Mesendoderm (in vitro differentiated cells): ENCODE results near the gene MYL3.

Source experiments
- DNase-seq: peaks from one replicate; pipeline ENCODE4 v3.0.0; 2013
- H2AK5ac ChIP-seq: 2 replicates; pipeline ENCODE4 v1.6.1; 2013; ENCODE audit warnings: low read length, inconsistent platforms
- H2BK120ac ChIP-seq: 2 replicates; pipeline ENCODE4 v1.6.1; 2013; ENCODE audit warnings: low read depth, mild to moderate bottlenecking, low read length, moderate library complexity, mixed read lengths
- H2BK15ac ChIP-seq: replicated peaks from 2 replicates; pipeline ENCODE4 v1.6.1; 2013; ENCODE audit warnings: low read depth, mild to moderate bottlenecking, moderate library complexity
- H2BK5ac ChIP-seq: 2 replicates; pipeline ENCODE4 v1.6.1; 2013; ENCODE audit warnings: low read length, inconsistent platforms
- H3K18ac ChIP-seq: 2 replicates; pipeline ENCODE4 v1.6.1; 2013; ENCODE audit warnings: mild to moderate bottlenecking, low read length, mixed read lengths
- H3K23ac ChIP-seq: one replicate; pipeline ENCODE4 v1.6.1; 2013; ENCODE audit warnings: low read length
- H3K27ac ChIP-seq: 2 replicates; pipeline ENCODE4 v1.5.1; 2013; ENCODE audit warnings: low read depth, mild to moderate bottlenecking, inconsistent platforms, low read length, moderate library complexity
- H3K27me3 ChIP-seq: 2 replicates; pipeline ENCODE4 v1.6.1; 2013; ENCODE audit warnings: low read length, control low read depth, mild to moderate bottlenecking, inconsistent platforms; ENCODE audit not compliant: insufficient read depth, poor library complexity
- H3K36me3 ChIP-seq: 2 replicates; pipeline ENCODE4 v1.6.1; 2013; ENCODE audit warnings: low read length, inconsistent platforms; ENCODE audit not compliant: control insufficient read depth, insufficient read depth
- H3K4ac ChIP-seq: one replicate; pipeline ENCODE4 v1.6.1; 2013; ENCODE audit warnings: low read depth, mild to moderate bottlenecking, low read length, moderate library complexity
- H3K4me1 ChIP-seq: 2 replicates; pipeline ENCODE4 v1.6.1; 2013; ENCODE audit warnings: low read depth, low read length, inconsistent platforms; ENCODE audit not compliant: control insufficient read depth
- H3K4me2 ChIP-seq: 2 replicates; pipeline ENCODE4 v1.6.1; 2013; ENCODE audit warnings: low read length
- H3K4me3 ChIP-seq: 2 replicates; pipeline ENCODE4 v1.5.1; 2013; ENCODE audit warnings: mild to moderate bottlenecking, low read length
- H3K56ac ChIP-seq: one replicate; pipeline ENCODE4 v1.6.1; 2013; ENCODE audit warnings: low read length
- H3K79me1 ChIP-seq: 2 replicates; pipeline ENCODE4 v1.6.1; 2013; ENCODE audit warnings: low read length, inconsistent platforms
- H3K79me2 ChIP-seq: 2 replicates; pipeline ENCODE4 v1.6.1; 2013; ENCODE audit warnings: mild to moderate bottlenecking, low read length; ENCODE audit not compliant: control insufficient read depth, insufficient read depth
- H3K9ac ChIP-seq: 2 replicates; pipeline ENCODE4 v1.6.1; 2013; ENCODE audit warnings: low read length, inconsistent platforms
- H4K5ac ChIP-seq: one replicate; pipeline ENCODE4 v1.6.1; 2013; ENCODE audit warnings: low read length
- H4K8ac ChIP-seq: one replicate; pipeline ENCODE4 v1.6.1; 2013; ENCODE audit warnings: low read depth, mild to moderate bottlenecking, control low read depth, low read length, moderate library complexity
- WGBS: extraction: QIAGEN DNeasy Blood & Tissue Kit; methylation state at CpG from one replicate; pipeline ENCODE4 v1.1.7; 2013; ENCODE audit warnings: low lambda C conversion rate, missing lambda C conversion rate; ENCODE audit not compliant: insufficient coverage; ENCODE audit errors: extremely low coverage; 5-methylcytosine and 5-hydroxymethylcytosine counted together

MYL3 gene

DNA sequence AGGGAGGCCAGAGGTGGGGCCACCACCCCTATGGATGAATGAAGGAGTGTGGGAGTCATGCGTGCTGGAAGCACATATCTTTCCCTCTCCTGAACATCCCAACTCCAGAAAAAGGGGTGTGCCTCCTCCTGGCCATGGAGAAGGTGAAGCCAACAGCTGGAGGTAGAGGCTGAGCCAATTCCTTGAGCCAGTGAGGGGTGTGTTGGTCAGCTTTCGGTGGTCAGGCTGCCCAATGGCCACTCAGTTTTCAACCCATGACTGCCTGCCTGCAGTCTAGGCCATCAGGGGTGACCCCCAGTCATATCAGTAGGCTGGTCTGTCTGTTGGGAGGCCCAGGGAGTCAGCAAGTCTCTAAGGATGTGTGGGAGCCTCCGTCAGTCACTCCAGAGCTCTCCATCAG lies 27.9 kb upstream of the MYL3 start:
- H2AK5ac ChIP-seq, result no peak overlapping the region
- no peak overlapping the region for H3K9ac ChIP-seq
- H3K56ac ChIP-seq, result no peak overlapping the region
- no peak overlapping the region for H3K4ac ChIP-seq
- H3K4me2 ChIP-seq, result no peak overlapping the region
- no peak overlapping the region for H3K27ac ChIP-seq
- no peak overlapping the region for H3K18ac ChIP-seq
- H3K79me1 ChIP-seq, result peaks cover 3% of the 10 kb centered on the region
- H3K79me2 ChIP-seq, result no peaks in the 10 kb centered on the region
- no peak overlapping the region for H4K5ac ChIP-seq
- H2BK5ac ChIP-seq, result no peak overlapping the region
- H3K23ac ChIP-seq, result no peak overlapping the region
- H3K36me3 ChIP-seq, result no peaks in the 10 kb centered on the region
- peaks cover 5% of the 10 kb centered on the region for H3K4me1 ChIP-seq
- no peak overlapping the region for H3K4me3 ChIP-seq
- H2BK15ac ChIP-seq, result no peak overlapping the region
- no peak overlapping the region for H2BK120ac ChIP-seq
- DNase-seq, result no peak
- no peaks in the 10 kb centered on the region for H3K27me3 ChIP-seq
- WGBS, result no CpG with 5 or more reads among the region's 3 CpGs
- H4K8ac ChIP-seq, result no peak overlapping the region

GRCh38 chr3:46890132-46890531 lies 26.9 kb upstream of the MYL3 start:
- DNase-seq, result no peak
- H3K56ac ChIP-seq, result no peak overlapping the region
- H3K27me3 ChIP-seq, result no peaks in the 10 kb centered on the region
- H3K4ac ChIP-seq, result no peak overlapping the region
- peaks cover 3% of the 10 kb centered on the region for H3K79me1 ChIP-seq
- H4K8ac ChIP-seq, result no peak overlapping the region
- H2BK5ac ChIP-seq, result no peak overlapping the region
- peak overlapping the region; percentile 6 for H3K23ac ChIP-seq
- H3K79me2 ChIP-seq, result no peaks in the 10 kb centered on the region
- H3K36me3 ChIP-seq, result no peaks in the 10 kb centered on the region
- H3K4me3 ChIP-seq, result no peak overlapping the region
- H3K4me2 ChIP-seq, result no peak overlapping the region
- H4K5ac ChIP-seq, result no peak overlapping the region
- no peak overlapping the region for H2AK5ac ChIP-seq
- H2BK120ac ChIP-seq, result no peak overlapping the region
- H3K18ac ChIP-seq, result no peak overlapping the region
- peaks cover 5% of the 10 kb centered on the region for H3K4me1 ChIP-seq
- no peak overlapping the region for H2BK15ac ChIP-seq
- H3K27ac ChIP-seq, result no peak overlapping the region
- no peak overlapping the region for H3K9ac ChIP-seq
- no CpG with 5 or more reads among the region's 1 CpG for WGBS

DNA sequence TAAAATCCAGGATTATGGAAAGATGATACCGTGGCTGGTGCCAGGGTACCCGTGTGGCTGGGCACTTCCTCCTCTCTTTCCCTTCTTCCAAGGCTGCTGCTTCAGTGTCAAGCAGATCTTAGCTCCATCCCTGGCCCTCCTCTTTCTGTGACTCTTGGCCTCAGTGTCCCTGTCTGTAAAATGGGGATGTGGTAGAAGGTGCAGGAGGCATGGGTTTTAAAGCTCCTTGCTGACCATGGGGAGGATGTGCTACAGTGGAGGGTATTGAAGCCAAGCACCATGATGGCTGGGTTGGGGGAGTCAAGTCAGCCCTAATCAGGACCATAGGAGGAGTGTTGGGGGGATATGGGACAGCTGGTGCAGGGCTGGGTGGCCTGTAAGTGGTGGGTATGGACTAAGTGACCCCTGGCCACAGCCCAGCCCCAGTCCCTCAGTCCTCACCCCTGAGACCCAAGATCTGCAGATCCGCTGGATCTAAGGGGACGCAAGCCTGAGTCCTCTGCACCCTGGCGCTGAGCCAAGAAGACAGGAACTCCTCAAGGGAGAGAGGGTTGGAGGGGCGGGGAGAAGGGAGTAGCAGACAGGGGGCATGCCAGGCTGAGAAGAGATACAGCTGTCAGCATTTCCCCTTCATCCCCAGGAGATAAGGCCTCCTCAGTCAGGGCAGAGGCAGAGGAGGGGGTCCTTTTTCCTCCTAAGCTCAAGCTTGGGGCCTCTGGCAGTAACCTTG lies 26.3 kb upstream of the MYL3 start:
- Histone ChIP-seq H3K4ac (no peak overlapping the region), H4K8ac (no peak overlapping the region), H3K56ac (no peak overlapping the region), H2BK120ac (no peak overlapping the region), H3K79me1 (peaks cover 3% of the 10 kb centered on the region), H3K4me1 (peaks cover 5% of the 10 kb centered on the region), H3K27ac (no peak overlapping the region), H2BK5ac (no peak overlapping the region), H3K9ac (no peak overlapping the region), H3K4me2 (no peak overlapping the region), H3K36me3 (no peaks in the 10 kb centered on the region), H3K79me2 (no peaks in the 10 kb centered on the region), H3K4me3 (no peak overlapping the region), H3K27me3 (no peaks in the 10 kb centered on the region), H3K23ac (peak overlapping the region; percentile 6), H2BK15ac (no peak overlapping the region), H4K5ac (no peak overlapping the region), H3K18ac (no peak overlapping the region), H2AK5ac (no peak overlapping the region)
- WGBS, result no CpG with 5 or more reads among the region's 6 CpGs
- DNase-seq, result no peak

- Histone ChIP-seq H3K4ac (no peak overlapping the region), H4K5ac (no peak overlapping the region), H2BK15ac (no peak overlapping the region), H3K4me3 (no peak overlapping the region), H3K23ac (no peak overlapping the region), H3K27me3 (no peaks in the 10 kb centered on the region), H3K56ac (no peak overlapping the region), H3K18ac (no peak overlapping the region), H3K9ac (no peak overlapping the region), H3K36me3 (no peaks in the 10 kb centered on the region), H3K27ac (no peak overlapping the region), H3K79me2 (no peaks in the 10 kb centered on the region), H3K79me1 (peaks cover 3% of the 10 kb centered on the region), H2BK5ac (no peak overlapping the region), H2BK120ac (no peak overlapping the region), H3K4me1 (peaks cover 8% of the 10 kb centered on the region), H4K8ac (no peak overlapping the region), H2AK5ac (no peak overlapping the region), H3K4me2 (no peak overlapping the region)
- no peak for DNase-seq
- no CpG with 5 or more reads among the region's 13 CpGs for WGBS
Observed at GRCh38 chr3:46888705-46889104, 25.5 kb upstream of the MYL3 start.

DNA sequence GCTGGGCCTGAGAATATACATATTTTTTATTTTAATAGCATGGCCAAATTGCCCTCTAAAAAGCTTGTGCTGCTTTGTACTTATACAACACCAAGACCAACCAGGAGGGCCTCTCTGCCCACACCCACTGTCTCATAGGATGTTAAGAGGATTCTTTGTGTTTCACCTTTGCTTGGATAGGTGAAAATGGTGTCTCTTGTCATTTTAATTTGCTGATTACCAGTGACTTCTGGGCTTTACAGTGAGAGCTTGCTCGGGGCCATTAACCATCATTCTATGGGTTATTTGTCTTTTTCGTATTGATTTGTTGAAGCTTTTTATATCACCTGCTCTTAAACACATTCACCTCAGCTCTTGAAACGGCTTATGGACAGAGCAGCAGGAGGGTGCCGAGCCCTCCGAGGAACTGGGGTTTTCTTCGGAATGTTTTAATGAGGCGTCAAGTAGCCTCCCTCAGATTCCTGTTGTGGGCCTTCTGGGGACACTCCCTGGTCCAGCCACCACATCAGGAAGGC lies 24.8 kb upstream of the MYL3 start:
- no peak overlapping the region for H2BK15ac ChIP-seq
- H3K23ac ChIP-seq, result no peak overlapping the region
- no peak for DNase-seq
- H3K4me3 ChIP-seq, result no peak overlapping the region
- H3K18ac ChIP-seq, result no peak overlapping the region
- H3K4me1 ChIP-seq, result peaks cover 8% of the 10 kb centered on the region
- H3K27me3 ChIP-seq, result no peaks in the 10 kb centered on the region
- H3K36me3 ChIP-seq, result no peaks in the 10 kb centered on the region
- no peak overlapping the region for H3K56ac ChIP-seq
- no peak overlapping the region for H4K8ac ChIP-seq
- H3K4ac ChIP-seq, result no peak overlapping the region
- no peaks in the 10 kb centered on the region for H3K79me2 ChIP-seq
- no peak overlapping the region for H3K27ac ChIP-seq
- no CpG with 5 or more reads among the region's 7 CpGs for WGBS
- H4K5ac ChIP-seq, result no peak overlapping the region
- H3K79me1 ChIP-seq, result peaks cover 3% of the 10 kb centered on the region
- H2AK5ac ChIP-seq, result no peak overlapping the region
- H3K9ac ChIP-seq, result no peak overlapping the region
- H2BK5ac ChIP-seq, result no peak overlapping the region
- no peak overlapping the region for H2BK120ac ChIP-seq
- no peak overlapping the region for H3K4me2 ChIP-seq

GRCh38 chr3:46885612-46886011 lies 22.4 kb upstream of the MYL3 start:
- Histone ChIP-seq H3K4me3 (no peak overlapping the region), H3K36me3 (no peaks in the 10 kb centered on the region), H3K79me1 (no peaks in the 10 kb centered on the region), H3K27ac (no peak overlapping the region), H3K27me3 (peaks cover 3% of the 10 kb centered on the region), H2BK5ac (no peak overlapping the region), H3K18ac (no peak overlapping the region), H2BK120ac (no peak overlapping the region), H3K9ac (no peak overlapping the region), H3K4ac (no peak overlapping the region), H3K79me2 (no peaks in the 10 kb centered on the region), H4K8ac (no peak overlapping the region), H4K5ac (no peak overlapping the region), H2AK5ac (no peak overlapping the region), H2BK15ac (no peak overlapping the region), H3K23ac (no peak overlapping the region), H3K4me1 (peaks cover 4% of the 10 kb centered on the region), H3K4me2 (no peak overlapping the region), H3K56ac (no peak overlapping the region)
- no peak for DNase-seq
- WGBS, result no CpG with 5 or more reads among the region's 3 CpGs
